ENCODE results near the gene STARD3.

The STARD3 gene

GRCh38 chr17:39642291-39643074 is 5.5 kb downstream of the STARD3 start:
- H3K27me3 ChIP-seq (ENCODE audit: control insufficient read depth in 3 of 3, insufficient read depth in 3 of 3, low read depth in 1 of 3, low read length in 3 of 3) = no peaks in the 10 kb centered on the region
- no peak overlapping the region for H3K27ac ChIP-seq (replicated peaks; ENCODE audit: low read length)
- H2AK5ac ChIP-seq (ENCODE audit: low read depth, low read length) = no peak overlapping the region
- no CpG with 5 or more reads among the region's 9 CpGs for WGBS, 2 donors (ENCODE audit: extremely low coverage in 2 of 2, insufficient read length in 2 of 2, insufficient replicate concordance in 1 of 2)
- H4K91ac ChIP-seq (ENCODE audit: low read depth, low read length, poor library complexity) = no peak overlapping the region
- no peak overlapping the region for H2BK5ac ChIP-seq (ENCODE audit: low read length)
- no peak overlapping the region for H3K9ac ChIP-seq (ENCODE audit: low read depth, low read length, poor library complexity)
- peak overlapping the region; percentile 13 for H3K4ac ChIP-seq (ENCODE audit: low read length)
- no peaks in the 10 kb centered on the region for H3K9me3 ChIP-seq (replicated peaks in 1 of 2; ENCODE audit: control insufficient read depth in 2 of 2, insufficient read depth in 1 of 2, low read depth in 1 of 2, low read length in 2 of 2)
- no peak overlapping the region for H2BK12ac ChIP-seq (ENCODE audit: low read length)
- peaks cover 9 to 23% of the 10 kb centered on the region in 2 donors for H3K4me1 ChIP-seq (ENCODE audit: control insufficient read depth in 2 of 2, insufficient read depth in 1 of 2, low read depth in 1 of 2, low read length in 2 of 2)
- no peak overlapping the region for H3K23ac ChIP-seq (ENCODE audit: low read depth, low read length, poor library complexity)
- H3K79me1 ChIP-seq (ENCODE audit: low read depth, low read length) = peaks cover 18% of the 10 kb centered on the region
- no peak overlapping the region for H2BK120ac ChIP-seq (ENCODE audit: low read depth, low read length)
- no peak for DNase-seq (ENCODE audit: low spot score)
- no peak overlapping the region for H4K8ac ChIP-seq (ENCODE audit: low read depth, low read length)
- H3K14ac ChIP-seq (ENCODE audit: low read length) = no peak overlapping the region
- H3K4me2 ChIP-seq (ENCODE audit: insufficient read depth, low read length, poor library complexity, severe bottlenecking) = no peak overlapping the region
- no peaks in the 10 kb centered on the region for H3K36me3 ChIP-seq (replicated peaks in 1 of 2; ENCODE audit: control insufficient read depth in 2 of 2, insufficient read depth in 2 of 2, low read length in 2 of 2)
- H2AFZ ChIP-seq (ENCODE audit: low read length) = no peak overlapping the region
- no peak overlapping the region for H2BK15ac ChIP-seq (ENCODE audit: low read length)
- H3K18ac ChIP-seq (ENCODE audit: low read length) = no peak overlapping the region
- no peak overlapping the region for H3K4me3 ChIP-seq (ENCODE audit: low read length in 2 of 2)

- Histone ChIP-seq H2BK12ac (ENCODE audit: low read length) (no peak overlapping the region), H2AFZ (ENCODE audit: low read length) (no peak overlapping the region), H2BK120ac (ENCODE audit: low read depth, low read length) (no peak overlapping the region)
Measured at GRCh38 chr17:39643271-39643670, 6.3 kb downstream of the STARD3 start.

GRCh38 chr17:39647256-39647655 is 10.3 kb downstream of the STARD3 start:
- Histone ChIP-seq H3K9ac (ENCODE audit: low read depth, low read length, poor library complexity) (no peak overlapping the region), H3K27ac (replicated peaks; ENCODE audit: low read length) (no peak overlapping the region), H3K36me3 (replicated peaks in 1 of 2; ENCODE audit: control insufficient read depth in 2 of 2, insufficient read depth in 2 of 2, low read length in 2 of 2) (peaks cover 0 to 2% of the 10 kb centered on the region in 2 donors), H3K4me3 (ENCODE audit: low read length in 2 of 2) (no peak overlapping the region), H2BK5ac (ENCODE audit: low read length) (no peak overlapping the region), H3K4ac (ENCODE audit: low read length) (no peak overlapping the region), H2AFZ (ENCODE audit: low read length) (no peak overlapping the region), H3K4me2 (ENCODE audit: insufficient read depth, low read length, poor library complexity, severe bottlenecking) (no peak overlapping the region), H3K79me1 (ENCODE audit: low read depth, low read length) (peaks cover 10% of the 10 kb centered on the region), H3K14ac (ENCODE audit: low read length) (no peak overlapping the region), H3K9me3 (replicated peaks in 1 of 2; ENCODE audit: control insufficient read depth in 2 of 2, insufficient read depth in 1 of 2, low read depth in 1 of 2, low read length in 2 of 2) (no peaks in the 10 kb centered on the region), H3K23ac (ENCODE audit: low read depth, low read length, poor library complexity) (no peak overlapping the region), H3K4me1 (ENCODE audit: control insufficient read depth in 2 of 2, insufficient read depth in 1 of 2, low read depth in 1 of 2, low read length in 2 of 2) (peaks cover 9 to 10% of the 10 kb centered on the region in 2 donors), H3K27me3 (ENCODE audit: control insufficient read depth in 3 of 3, insufficient read depth in 3 of 3, low read depth in 1 of 3, low read length in 3 of 3) (no peaks in the 10 kb centered on the region), H2BK15ac (ENCODE audit: low read length) (no peak overlapping the region), H3K18ac (ENCODE audit: low read length) (no peak overlapping the region), H2AK5ac (ENCODE audit: low read depth, low read length) (no peak overlapping the region), H4K8ac (ENCODE audit: low read depth, low read length) (no peak overlapping the region), H2BK12ac (ENCODE audit: low read length) (no peak overlapping the region), H4K91ac (ENCODE audit: low read depth, low read length, poor library complexity) (no peak overlapping the region), H2BK120ac (ENCODE audit: low read depth, low read length) (no peak overlapping the region)
- DNase-seq (ENCODE audit: low spot score) = no peak
- no CpG with 5 or more reads among the region's 5 CpGs for WGBS, 2 donors (ENCODE audit: extremely low coverage in 2 of 2, insufficient read length in 2 of 2, insufficient replicate concordance in 1 of 2)

More at GRCh38 chr17:39643271-39643670, 6.3 kb downstream of the STARD3 start:
- H3K4me2 ChIP-seq (ENCODE audit: insufficient read depth, low read length, poor library complexity, severe bottlenecking) = no peak overlapping the region
- no peaks in the 10 kb centered on the region for H3K9me3 ChIP-seq (replicated peaks in 1 of 2; ENCODE audit: control insufficient read depth in 2 of 2, insufficient read depth in 1 of 2, low read depth in 1 of 2, low read length in 2 of 2)
- H3K27me3 ChIP-seq (ENCODE audit: control insufficient read depth in 3 of 3, insufficient read depth in 3 of 3, low read depth in 1 of 3, low read length in 3 of 3) = no peaks in the 10 kb centered on the region
- H3K79me1 ChIP-seq (ENCODE audit: low read depth, low read length) = peaks cover 18% of the 10 kb centered on the region
- no peak overlapping the region for H4K8ac ChIP-seq (ENCODE audit: low read depth, low read length)
- H2BK15ac ChIP-seq (ENCODE audit: low read length) = no peak overlapping the region
- H4K91ac ChIP-seq (ENCODE audit: low read depth, low read length, poor library complexity) = no peak overlapping the region
- no peak overlapping the region for H2AK5ac ChIP-seq (ENCODE audit: low read depth, low read length)
- no peak overlapping the region for H3K4me3 ChIP-seq (ENCODE audit: low read length in 2 of 2)
- H3K23ac ChIP-seq (ENCODE audit: low read depth, low read length, poor library complexity) = no peak overlapping the region
- DNase-seq (ENCODE audit: low spot score) = no peak
- no peak overlapping the region for H2BK5ac ChIP-seq (ENCODE audit: low read length)
- no peak overlapping the region for H3K9ac ChIP-seq (ENCODE audit: low read depth, low read length, poor library complexity)
- H3K27ac ChIP-seq (replicated peaks; ENCODE audit: low read length) = no peak overlapping the region
- peaks cover 9 to 18% of the 10 kb centered on the region in 2 donors for H3K4me1 ChIP-seq (ENCODE audit: control insufficient read depth in 2 of 2, insufficient read depth in 1 of 2, low read depth in 1 of 2, low read length in 2 of 2)
- H3K18ac ChIP-seq (ENCODE audit: low read length) = no peak overlapping the region
- H3K14ac ChIP-seq (ENCODE audit: low read length) = no peak overlapping the region
- WGBS, 2 donors (ENCODE audit: extremely low coverage in 2 of 2, insufficient read length in 2 of 2, insufficient replicate concordance in 1 of 2) = no CpG with 5 or more reads among the region's 4 CpGs
- no peak overlapping the region for H3K4ac ChIP-seq (ENCODE audit: low read length)
- no peaks in the 10 kb centered on the region for H3K36me3 ChIP-seq (replicated peaks in 1 of 2; ENCODE audit: control insufficient read depth in 2 of 2, insufficient read depth in 2 of 2, low read length in 2 of 2)

- Histone ChIP-seq H2BK15ac (ENCODE audit: low read length) (no peak overlapping the region), H2AFZ (ENCODE audit: low read length) (no peak overlapping the region), H3K23ac (ENCODE audit: low read depth, low read length, poor library complexity) (no peak overlapping the region), H3K14ac (ENCODE audit: low read length) (no peak overlapping the region), H3K79me1 (ENCODE audit: low read depth, low read length) (peaks cover 9% of the 10 kb centered on the region), H3K36me3 (replicated peaks in 1 of 2; ENCODE audit: control insufficient read depth in 2 of 2, insufficient read depth in 2 of 2, low read length in 2 of 2) (peaks cover 0 to 2% of the 10 kb centered on the region in 2 donors), H3K27ac (replicated peaks; ENCODE audit: low read length) (no peak overlapping the region), H3K4me1 (ENCODE audit: control insufficient read depth in 2 of 2, insufficient read depth in 1 of 2, low read depth in 1 of 2, low read length in 2 of 2) (peaks cover 21 to 23% of the 10 kb centered on the region in 2 donors), H3K9ac (ENCODE audit: low read depth, low read length, poor library complexity) (no peak overlapping the region), H2BK5ac (ENCODE audit: low read length) (no peak overlapping the region), H2AK5ac (ENCODE audit: low read depth, low read length) (no peak overlapping the region), H3K4me3 (ENCODE audit: low read length in 2 of 2) (no peak overlapping the region), H4K91ac (ENCODE audit: low read depth, low read length, poor library complexity) (no peak overlapping the region), H2BK12ac (ENCODE audit: low read length) (no peak overlapping the region), H4K8ac (ENCODE audit: low read depth, low read length) (no peak overlapping the region), H2BK120ac (ENCODE audit: low read depth, low read length) (no peak overlapping the region), H3K9me3 (replicated peaks in 1 of 2; ENCODE audit: control insufficient read depth in 2 of 2, insufficient read depth in 1 of 2, low read depth in 1 of 2, low read length in 2 of 2) (no peaks in the 10 kb centered on the region), H3K4ac (ENCODE audit: low read length) (no peak overlapping the region), H3K4me2 (ENCODE audit: insufficient read depth, low read length, poor library complexity, severe bottlenecking) (no peak overlapping the region), H3K27me3 (ENCODE audit: control insufficient read depth in 3 of 3, insufficient read depth in 3 of 3, low read depth in 1 of 3, low read length in 3 of 3) (no peaks in the 10 kb centered on the region), H3K18ac (ENCODE audit: low read length) (no peak overlapping the region)
- no CpG with 5 or more reads among the region's 15 CpGs for WGBS, 2 donors (ENCODE audit: extremely low coverage in 2 of 2, insufficient read length in 2 of 2, insufficient replicate concordance in 1 of 2)
- DNase-seq (ENCODE audit: low spot score) = no peak
Measured at GRCh38 chr17:39648616-39649366, 11.8 kb downstream of the STARD3 start.

Measured in neuronal stem cell (in vitro differentiated cells).